ENCODE data around the gene PNMA8C. TPM values are rescaled to one million over a fixed set of nuclear protein-coding genes. Genes with fewer than 3 reads are reported as not detected.

Gene PNMA8C
- total RNA-seq, 2 experiments from 2014 or later, result not detected

DNA sequence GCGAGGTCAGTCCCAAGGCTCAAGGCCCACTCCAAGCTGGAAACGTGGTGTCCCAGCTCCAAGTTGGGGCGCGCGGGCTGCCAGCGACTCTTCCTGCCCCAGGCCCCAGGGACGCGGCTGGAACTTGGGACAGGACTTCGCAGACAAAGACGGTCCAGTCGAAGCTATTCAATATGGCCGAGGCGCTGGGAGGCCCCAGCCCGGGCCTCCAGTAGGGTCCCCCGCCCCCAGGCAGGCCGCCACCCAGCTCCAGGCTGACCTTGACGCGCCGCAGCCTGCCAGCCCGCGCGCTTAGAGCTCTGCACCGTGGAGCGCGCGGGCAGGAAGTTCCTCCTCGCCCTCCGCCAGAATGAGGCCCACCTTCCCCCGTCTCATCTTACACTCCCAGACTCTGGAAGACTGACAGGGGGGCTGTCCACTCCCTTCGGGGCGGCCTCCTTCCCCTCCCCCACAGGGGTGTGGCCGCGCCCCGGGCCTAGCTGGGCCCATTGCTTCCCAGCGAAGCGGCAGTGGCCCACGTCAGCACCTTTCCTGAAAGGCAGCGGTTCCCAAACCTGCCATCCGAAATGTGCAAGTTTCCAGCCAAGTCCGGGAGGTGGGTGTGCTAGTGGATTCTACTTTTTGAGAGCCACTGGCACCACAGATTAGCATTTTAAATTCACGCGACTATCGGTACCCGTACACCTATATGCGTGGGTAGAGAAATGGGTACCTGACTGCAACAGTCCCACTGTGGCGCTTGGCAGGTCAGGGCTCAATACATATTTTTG is 15.3 kb downstream of the PNMA8C start, which contains the start of gene CCDC8:
Gene CCDC8, minus strand, starts transcription at position 303 of the 770 bp plus-strand sequence. CDS start 754 bp downstream, outside the sequence.
- Mint-ChIP-seq H3K4me1 (peaks cover 7% of the 10 kb centered on the region), H3K36me3 (ENCODE audit: low read depth) (no peaks in the 10 kb centered on the region), H3K27me3 (peaks cover 72% of the 10 kb centered on the region), H3K9me3 (no peaks in the 10 kb centered on the region), H3K4me3 (no peak within 1 kb of the TSS), H3K27ac (no peak within 1 kb of the TSS)
- ChIA-PET CTCF (no interaction called here), POLR2A (no interaction called here)
- DNase-seq, result no peak

DNA sequence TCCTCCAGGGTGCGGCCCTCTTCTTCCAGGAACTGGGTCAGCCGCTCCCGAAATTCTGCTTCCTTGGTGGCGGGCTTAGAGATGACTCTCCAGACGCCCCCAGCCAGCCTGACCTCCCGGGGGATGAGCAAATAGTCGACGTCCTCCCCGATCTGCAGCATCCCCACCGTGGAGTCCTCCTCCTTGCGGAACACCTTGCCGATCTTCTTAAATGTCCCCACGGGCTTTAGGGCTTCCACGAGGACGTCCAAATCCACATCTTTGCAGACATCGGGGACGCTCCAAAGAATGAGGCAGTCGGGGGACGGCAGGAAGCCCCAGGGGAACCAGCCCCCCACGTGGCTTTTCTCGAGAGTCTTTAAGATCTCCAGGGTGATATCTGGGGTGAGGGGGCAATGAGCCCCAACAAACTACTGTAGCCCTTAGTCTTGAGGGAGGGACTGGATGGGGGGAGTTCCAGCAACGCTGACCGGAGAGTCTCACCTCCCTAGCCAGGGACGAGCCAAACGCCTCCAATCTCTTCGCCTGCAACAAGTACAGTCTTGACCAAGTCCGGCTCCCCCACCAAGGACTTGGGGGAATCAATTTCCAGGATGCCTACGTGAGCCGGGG is 16.0 kb downstream of the PNMA8C start:
- no peak overlapping the region for H3K4me3 Mint-ChIP-seq
- ChIA-PET CTCF (no interaction called here), POLR2A (interaction anchor here (0.6 kb wide), 1 partner anchor 42 kb away, joined by 6 read pairs; no protein-coding TSS in a partner anchor)
- no peaks in the 10 kb centered on the region for H3K9me3 Mint-ChIP-seq
- no peaks in the 10 kb centered on the region for H3K36me3 Mint-ChIP-seq (ENCODE audit: low read depth)
- H3K27me3 Mint-ChIP-seq, result peaks cover 76% of the 10 kb centered on the region
- H3K27ac Mint-ChIP-seq, result no peak overlapping the region
- peaks cover 7% of the 10 kb centered on the region for H3K4me1 Mint-ChIP-seq
- no peak for DNase-seq

DNA sequence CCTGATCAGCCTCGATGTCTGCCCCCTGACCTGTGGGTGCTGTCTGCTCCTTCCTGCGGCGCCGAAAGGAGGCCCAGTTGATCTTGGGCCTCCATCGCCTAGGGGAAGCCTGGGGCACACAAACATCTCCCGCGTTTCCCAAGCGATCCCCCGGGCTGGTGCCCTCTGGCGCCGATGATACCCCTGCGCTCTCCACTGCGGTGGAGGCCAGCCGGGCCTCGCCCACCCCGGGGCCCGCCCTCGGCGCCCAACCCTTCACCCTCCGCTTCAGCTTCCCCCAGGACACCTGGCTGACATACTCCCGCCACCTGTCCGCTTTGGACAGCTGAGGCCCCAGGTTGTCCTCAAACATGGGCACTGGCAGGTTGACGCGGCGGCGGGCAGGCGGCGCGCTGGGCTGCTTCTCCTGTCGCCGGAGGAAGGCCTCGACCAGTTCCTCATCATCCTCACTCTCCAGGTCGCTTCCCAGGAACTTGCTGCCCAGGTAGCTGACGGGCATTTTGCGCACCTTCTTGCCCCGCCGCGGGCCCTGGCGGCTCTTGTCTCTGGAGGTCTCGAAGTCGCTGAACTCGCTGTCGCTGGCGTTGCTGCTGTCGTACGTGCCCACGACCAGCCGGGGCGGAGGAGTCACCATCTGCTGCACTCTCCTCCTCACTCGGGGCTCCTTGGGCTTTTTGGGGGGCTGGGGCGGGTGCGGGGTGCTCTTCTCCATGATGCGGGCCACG is 16.6 kb downstream of the PNMA8C start:
- Mint-ChIP-seq H3K4me1 (peaks cover 7% of the 10 kb centered on the region), H3K27me3 (peaks cover 75% of the 10 kb centered on the region), H3K4me3 (no peak overlapping the region), H3K9me3 (no peaks in the 10 kb centered on the region), H3K27ac (no peak overlapping the region), H3K36me3 (ENCODE audit: low read depth) (no peaks in the 10 kb centered on the region)
- ChIA-PET CTCF (interaction anchor here (0.7 to 1.1 kb wide), 3 partner anchors 10 to 75 kb away, joined by 3 read pairs; no protein-coding TSS in a partner anchor), POLR2A (interaction anchor here (0.6 kb wide), 1 partner anchor 42 kb away, joined by 6 read pairs; no protein-coding TSS in a partner anchor)
- DNase-seq, result no peak

DNA sequence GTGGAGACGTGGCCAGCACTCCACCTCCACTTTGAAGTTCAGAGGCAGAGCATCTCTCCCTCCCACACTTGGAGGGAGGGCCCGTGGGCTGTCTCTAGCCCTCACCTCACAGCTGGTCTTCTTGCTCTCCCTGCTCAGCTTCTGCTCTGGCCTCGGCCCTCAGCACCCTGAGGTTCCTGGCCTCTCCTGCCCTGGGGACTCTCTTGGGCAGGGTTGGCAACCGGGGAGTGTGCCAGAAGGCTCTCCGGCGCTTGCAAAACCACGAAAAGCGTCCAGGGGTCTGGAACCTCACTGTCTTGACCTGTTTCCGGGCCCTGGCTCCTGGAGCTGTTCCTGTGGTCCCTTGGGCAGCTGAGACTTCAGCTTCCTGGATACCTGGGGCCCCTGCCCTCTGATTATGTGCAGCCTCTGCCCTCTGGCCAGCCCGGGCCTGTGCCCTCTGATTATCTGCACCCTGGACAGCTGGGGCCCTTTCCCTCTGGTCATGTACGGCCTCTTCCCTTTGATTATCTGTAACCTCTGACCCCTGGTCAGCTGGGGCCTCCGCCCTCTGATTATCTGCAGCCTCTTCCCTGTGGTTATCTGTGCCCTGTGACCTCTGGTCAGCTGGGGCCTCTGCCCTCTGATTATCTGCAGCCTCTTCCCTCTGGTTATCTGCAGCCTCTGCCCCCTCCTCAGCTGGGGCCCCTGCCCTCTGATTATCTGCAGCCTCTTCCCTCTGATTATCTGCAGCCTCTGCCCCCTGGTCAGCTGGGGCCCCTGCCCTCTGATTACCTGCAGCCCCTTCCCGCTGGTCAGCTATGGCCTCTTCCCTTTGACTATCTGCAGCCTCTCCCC is 17.4 kb downstream of the PNMA8C start:
- DNase-seq, result no peak
- no peaks in the 10 kb centered on the region for H3K9me3 Mint-ChIP-seq
- peaks cover 3% of the 10 kb centered on the region for H3K4me1 Mint-ChIP-seq
- no peak overlapping the region for H3K4me3 Mint-ChIP-seq
- ChIA-PET CTCF (interaction anchor here (0.7 to 1.1 kb wide), 3 partner anchors 9 to 76 kb away, joined by 3 read pairs; no protein-coding TSS in a partner anchor), POLR2A (no interaction called here)
- H3K36me3 Mint-ChIP-seq (ENCODE audit: low read depth), result no peaks in the 10 kb centered on the region
- H3K27ac Mint-ChIP-seq, result no peak overlapping the region
- H3K27me3 Mint-ChIP-seq, result peaks cover 76% of the 10 kb centered on the region

DNA sequence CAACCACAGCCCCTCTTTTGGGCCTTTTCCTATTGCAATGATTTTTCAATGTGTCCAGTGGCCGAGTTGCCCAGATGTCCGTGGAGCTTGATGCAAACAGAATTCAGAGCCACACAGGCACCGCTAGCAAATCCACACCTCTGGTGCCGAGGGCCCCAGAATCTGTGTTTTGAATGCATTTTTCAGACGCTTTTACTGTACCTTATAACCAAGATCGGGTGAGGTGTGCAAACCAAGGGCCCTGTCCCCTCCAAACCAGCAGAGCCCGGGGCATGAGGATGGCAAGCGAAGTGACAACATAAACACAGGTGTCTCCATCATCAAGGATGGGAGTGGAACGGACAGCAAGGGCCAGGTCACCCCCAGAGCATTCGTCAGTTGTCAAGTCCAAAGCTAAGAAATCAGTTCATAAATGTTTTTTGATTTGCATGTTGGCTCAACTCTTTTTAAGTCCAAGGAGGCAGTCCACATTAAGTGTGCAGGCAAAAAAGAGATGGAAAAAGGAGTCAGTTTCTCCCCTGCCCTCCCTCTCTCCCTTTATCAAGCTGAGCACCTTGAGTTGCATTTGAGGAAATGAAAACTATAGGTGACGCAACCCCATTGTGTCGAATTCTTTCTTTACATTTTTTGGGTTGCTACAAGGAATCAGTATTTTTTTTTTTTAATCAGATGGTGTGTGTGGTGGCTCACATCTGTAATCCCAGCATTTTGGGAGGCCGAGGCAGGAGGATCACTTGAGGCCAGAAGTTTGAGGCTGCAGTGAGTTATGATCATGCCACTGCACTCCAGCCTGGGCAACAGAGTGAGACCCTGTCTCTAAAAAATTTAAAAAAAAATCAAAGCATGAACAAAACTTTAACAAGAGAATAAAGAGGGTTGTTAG is 18.3 kb downstream of the PNMA8C start:
- Mint-ChIP-seq H3K36me3 (ENCODE audit: low read depth) (no peaks in the 10 kb centered on the region), H3K4me3 (no peak overlapping the region), H3K9me3 (no peaks in the 10 kb centered on the region), H3K27ac (no peak overlapping the region), H3K4me1 (no peaks in the 10 kb centered on the region), H3K27me3 (peaks cover 73% of the 10 kb centered on the region)
- POLR2A ChIA-PET, result no interaction called here
- no peak for DNase-seq
- CTCF ChIA-PET, result no interaction called here

DNA sequence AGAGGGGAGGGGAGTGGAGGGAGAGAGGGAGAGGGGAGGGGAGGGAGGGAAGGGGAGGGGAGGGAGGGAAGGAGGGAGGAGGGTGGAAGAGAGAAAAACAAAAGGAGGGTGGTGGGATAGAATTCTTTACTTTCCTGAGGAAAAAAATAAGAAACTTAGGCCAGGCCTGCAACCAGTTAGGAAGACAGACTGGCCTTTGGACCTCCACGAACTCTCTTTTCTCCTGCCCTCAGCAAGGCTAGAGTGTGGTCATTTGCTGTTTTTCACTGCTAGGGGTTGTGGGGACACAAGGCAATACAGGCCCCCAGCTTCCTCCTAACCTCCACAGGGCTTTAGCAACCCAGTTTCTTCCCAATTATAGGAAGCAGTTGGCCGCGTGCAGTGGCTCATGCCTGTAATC is 19.5 kb downstream of the PNMA8C start:
- no peaks in the 10 kb centered on the region for H3K9me3 Mint-ChIP-seq
- no peak overlapping the region for H3K4me3 Mint-ChIP-seq
- CTCF ChIA-PET, result no interaction called here
- H3K27ac Mint-ChIP-seq, result no peak overlapping the region
- peaks cover 71% of the 10 kb centered on the region for H3K27me3 Mint-ChIP-seq
- peaks cover 6% of the 10 kb centered on the region for H3K4me1 Mint-ChIP-seq
- DNase-seq, result no peak
- POLR2A ChIA-PET, result no interaction called here
- no peaks in the 10 kb centered on the region for H3K36me3 Mint-ChIP-seq (ENCODE audit: low read depth)

DNA sequence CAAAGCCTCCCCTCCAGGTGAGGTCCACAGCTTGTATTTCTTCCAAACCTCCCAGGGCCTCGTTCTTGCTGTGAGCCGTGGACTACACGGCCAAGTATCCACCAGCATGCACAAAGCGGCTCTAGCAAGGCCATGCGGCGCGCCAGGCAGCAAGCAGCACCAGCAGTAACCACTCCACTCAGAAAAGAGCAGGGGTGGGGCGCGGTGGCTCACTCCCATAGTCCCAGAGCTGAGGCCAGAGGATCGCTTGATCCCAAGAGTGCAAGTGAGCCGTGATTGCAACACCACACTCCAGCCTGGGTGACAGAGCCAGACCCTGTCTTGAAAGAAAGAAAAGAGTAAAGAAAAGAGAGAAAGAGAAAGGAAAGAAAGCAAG is 20.1 kb downstream of the PNMA8C start:
- no peak for DNase-seq
- POLR2A ChIA-PET, result no interaction called here
- no peaks in the 10 kb centered on the region for H3K36me3 Mint-ChIP-seq (ENCODE audit: low read depth)

DNA sequence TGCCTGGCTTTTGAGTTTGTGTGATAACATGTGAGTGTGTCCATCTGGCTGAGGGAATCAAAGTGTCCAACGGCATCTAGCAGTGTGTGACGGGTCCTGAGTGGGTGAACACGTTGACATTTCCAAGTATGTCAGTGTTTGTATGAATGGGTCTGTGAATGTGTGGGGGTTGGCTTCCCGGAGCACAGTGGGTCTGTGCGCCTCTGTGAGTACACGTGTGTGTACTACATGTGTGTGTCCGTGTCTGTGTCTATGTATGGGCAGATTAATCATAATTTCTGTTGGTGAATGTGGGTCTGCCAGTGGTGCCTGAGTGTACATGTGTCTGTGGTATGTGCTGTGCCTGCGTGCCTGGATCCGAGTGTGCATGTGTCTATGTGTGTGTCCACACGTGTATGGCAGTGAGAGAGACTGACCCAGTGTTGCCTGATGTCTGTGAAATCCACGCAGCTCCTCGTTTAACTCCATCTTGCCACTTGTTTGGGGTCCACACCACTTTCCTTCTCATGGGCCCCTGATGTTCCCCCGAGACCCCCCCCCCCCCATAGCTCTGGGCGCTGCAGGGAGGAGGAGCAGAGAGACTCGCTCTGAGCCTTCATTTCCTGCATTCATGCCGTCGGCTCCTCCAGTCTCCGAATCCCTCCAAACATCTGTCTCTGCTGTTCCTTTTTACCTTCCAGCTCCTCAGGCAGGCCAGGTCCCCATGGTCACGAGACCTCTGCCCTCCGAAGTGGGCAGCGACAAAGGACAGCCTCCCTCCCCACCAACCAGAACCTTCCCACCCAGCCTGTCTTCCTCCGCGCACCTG is 20.7 kb downstream of the PNMA8C start:
- POLR2A ChIA-PET, result no interaction called here
- H3K27me3 Mint-ChIP-seq, result peaks cover 72% of the 10 kb centered on the region
- CTCF ChIA-PET, result interaction anchor here (0.6 kb wide), 1 partner anchor 115 kb away, joined by 3 read pairs; no protein-coding TSS in a partner anchor
- H3K27ac Mint-ChIP-seq, result no peak overlapping the region
- H3K9me3 Mint-ChIP-seq, result no peaks in the 10 kb centered on the region
- H3K36me3 Mint-ChIP-seq (ENCODE audit: low read depth), result no peaks in the 10 kb centered on the region
- no peak overlapping the region for H3K4me3 Mint-ChIP-seq
- H3K4me1 Mint-ChIP-seq, result peaks cover 12% of the 10 kb centered on the region
- DNase-seq, result no peak

More for the DNA sequence above, 20.1 kb downstream of the PNMA8C start:
- no peaks in the 10 kb centered on the region for H3K9me3 Mint-ChIP-seq
- no peak overlapping the region for H3K27ac Mint-ChIP-seq
- H3K27me3 Mint-ChIP-seq, result peaks cover 71% of the 10 kb centered on the region
- no peak overlapping the region for H3K4me3 Mint-ChIP-seq
- peaks cover 11% of the 10 kb centered on the region for H3K4me1 Mint-ChIP-seq
- CTCF ChIA-PET, result no interaction called here

DNA sequence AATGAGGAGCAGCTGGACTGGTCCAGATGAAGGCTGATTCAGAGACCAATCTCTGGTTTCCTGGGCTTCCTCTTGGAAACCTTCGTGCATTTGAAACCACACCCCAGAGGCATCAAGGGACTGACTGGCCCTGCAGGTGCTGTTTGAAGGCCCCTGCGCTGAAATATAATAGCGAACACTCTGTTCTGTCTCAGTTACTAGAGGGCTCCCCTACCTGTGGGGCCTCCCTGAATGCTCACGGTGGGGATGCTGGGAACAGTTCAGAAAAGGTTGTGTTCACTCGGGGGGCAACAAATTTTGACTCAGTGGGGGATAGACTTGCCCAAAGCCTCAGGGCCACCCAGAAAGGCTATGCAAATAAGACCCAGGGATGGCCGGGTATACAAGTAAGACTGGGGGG is 21.8 kb downstream of the PNMA8C start:
- DNase-seq, result no peak
- H3K27ac Mint-ChIP-seq, result no peak overlapping the region
- H3K9me3 Mint-ChIP-seq, result no peaks in the 10 kb centered on the region
- ChIA-PET POLR2A (no interaction called here), CTCF (no interaction called here)
- no peaks in the 10 kb centered on the region for H3K36me3 Mint-ChIP-seq (ENCODE audit: low read depth)
- peaks cover 65% of the 10 kb centered on the region for H3K27me3 Mint-ChIP-seq
- peaks cover 14% of the 10 kb centered on the region for H3K4me1 Mint-ChIP-seq
- H3K4me3 Mint-ChIP-seq, result no peak overlapping the region

DNA sequence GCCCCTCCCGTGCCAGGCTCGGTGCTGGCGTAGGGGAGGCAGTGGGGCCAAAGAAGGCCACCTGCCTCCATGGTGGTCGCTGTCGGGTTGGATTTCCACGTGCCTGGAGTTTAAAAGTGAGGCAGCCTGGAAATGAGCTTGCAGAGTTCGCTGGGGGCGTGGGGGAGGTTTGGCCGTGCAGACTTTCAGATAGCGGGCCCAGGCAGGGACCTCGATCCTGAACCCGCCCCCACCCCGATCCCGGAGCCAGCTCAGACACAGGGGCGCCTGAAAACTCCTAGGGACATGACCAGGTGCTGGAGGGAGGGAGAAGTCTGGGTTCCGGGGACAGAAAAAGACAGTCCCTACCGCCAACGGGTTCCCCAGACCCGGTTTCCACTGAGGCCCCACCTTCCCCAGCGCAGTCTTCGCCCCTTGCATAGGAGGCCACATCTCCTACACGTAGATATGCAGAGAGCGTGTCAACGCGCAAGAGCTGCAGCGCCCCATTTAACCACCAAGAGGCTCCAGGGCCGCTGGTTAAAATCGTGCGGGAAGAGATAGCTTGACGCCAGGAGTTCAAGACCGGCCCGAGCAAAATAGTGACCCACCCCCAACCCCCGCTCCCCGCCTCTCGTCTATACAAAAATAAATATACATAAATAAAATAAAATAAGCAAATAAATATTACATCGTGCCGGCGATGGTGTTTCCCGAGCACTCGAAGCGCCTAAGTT is 23.8 kb downstream of the PNMA8C start:
- ChIA-PET POLR2A (no interaction called here), CTCF (interaction anchor here (1.1 to 1.4 kb wide), 2 partner anchors 10 to 376 kb away, joined by 3 to 8 read pairs; no protein-coding TSS in a partner anchor)
- Mint-ChIP-seq H3K27ac (no peak overlapping the region), H3K9me3 (no peaks in the 10 kb centered on the region), H3K36me3 (ENCODE audit: low read depth) (no peaks in the 10 kb centered on the region), H3K4me3 (no peak overlapping the region), H3K4me1 (peaks cover 14% of the 10 kb centered on the region), H3K27me3 (peaks cover 53% of the 10 kb centered on the region)
- DNase-seq, result no peak
